Smooth muscle cell of the brain vasculature (primary cell): ENCODE data around the gene MAZ.
"Not testable (repeated sequence)": the region's sequence is repeated elsewhere in the genome, so short reads cannot be mapped to it uniquely, and the experiment has no call there.

Experiments
- DNase-seq: peaks from one replicate; pipeline ENCODE4 v3.0.0-alpha.2; 2012; ENCODE audit warnings: low read depth, low spot score

Gene MAZ

DNA sequence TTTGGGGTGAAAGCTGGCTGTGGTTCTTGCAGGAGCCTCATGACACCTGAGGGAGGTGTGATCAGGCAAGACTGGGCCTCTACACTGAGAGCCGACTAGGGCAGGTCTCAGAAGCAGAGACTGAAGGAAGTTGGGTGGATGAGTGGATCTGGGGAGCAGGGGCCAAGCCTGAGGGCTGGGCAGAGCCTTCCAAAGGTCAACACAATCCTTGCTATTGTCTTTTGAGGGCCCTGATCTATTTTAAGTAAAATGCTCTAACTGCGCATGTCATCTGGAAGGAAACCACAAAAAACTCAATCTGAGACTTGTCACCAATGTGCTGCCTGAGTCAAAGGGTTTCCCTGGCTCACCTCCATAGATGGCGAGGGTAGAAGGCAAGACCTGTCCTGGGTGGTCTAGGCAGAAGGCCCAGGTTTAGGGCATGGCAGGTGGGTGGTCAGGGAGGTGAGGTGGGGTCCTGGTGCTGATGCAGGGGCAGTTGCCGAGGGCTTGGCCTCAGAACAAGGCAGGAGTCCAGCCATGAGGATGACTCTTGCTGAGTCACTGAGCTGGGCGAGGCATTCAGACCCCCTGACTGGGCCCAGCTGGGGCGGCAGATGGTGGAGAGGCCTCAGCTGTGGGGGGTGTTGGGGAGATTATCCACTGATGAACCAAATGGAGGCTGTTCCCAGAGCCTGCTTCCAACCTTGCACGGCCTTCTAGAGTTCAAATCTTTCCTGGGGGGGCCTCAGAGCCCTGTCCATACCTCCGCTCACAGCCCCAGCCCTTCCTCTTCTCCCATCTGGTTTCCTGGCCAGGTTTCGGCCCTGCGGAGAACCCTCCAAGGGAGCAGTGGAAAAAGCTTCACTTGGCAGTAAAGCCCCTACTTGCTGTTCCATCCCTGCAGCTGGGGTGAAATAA is 19.1 kb downstream of the MAZ start:
- no peak for DNase-seq

DNA sequence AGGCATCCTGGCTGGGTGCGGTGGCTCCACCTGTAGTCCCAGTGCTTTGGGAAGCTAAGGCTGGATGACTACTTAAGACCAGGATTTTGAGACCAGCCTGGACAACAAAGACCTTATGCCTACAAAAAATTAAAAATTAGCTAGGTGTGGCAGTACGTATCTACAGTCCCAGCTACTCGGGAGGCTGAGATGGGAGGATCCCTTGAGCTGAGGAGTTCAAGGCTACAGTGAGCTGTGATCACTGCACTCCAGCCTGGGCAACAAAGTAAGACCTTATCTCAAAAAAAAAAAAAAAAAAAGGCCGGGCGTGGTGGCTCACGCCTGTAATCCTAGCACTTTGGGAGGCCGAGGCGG is 20.0 kb downstream of the MAZ start:
- DNase-seq = no peak

DNA sequence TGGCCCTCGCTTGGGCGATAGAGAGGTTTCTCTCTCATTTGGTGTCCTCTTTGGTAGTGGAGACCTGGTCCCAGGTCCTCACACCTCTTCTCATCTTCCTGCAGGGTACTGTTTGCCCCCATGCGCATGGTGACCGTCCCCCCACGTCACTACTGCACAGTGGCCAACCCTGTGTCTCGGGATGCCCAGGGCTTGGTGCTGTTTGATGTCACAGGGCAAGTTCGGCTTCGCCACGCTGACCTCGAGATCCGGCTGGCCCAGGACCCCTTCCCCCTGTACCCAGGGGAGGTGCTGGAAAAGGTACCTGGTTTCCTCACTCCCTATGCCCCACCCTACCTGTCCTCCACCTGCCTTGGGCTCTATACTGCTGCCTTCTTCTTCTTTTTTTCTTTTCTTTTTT is 24.4 kb downstream of the MAZ start:
- no peak for DNase-seq

DNA sequence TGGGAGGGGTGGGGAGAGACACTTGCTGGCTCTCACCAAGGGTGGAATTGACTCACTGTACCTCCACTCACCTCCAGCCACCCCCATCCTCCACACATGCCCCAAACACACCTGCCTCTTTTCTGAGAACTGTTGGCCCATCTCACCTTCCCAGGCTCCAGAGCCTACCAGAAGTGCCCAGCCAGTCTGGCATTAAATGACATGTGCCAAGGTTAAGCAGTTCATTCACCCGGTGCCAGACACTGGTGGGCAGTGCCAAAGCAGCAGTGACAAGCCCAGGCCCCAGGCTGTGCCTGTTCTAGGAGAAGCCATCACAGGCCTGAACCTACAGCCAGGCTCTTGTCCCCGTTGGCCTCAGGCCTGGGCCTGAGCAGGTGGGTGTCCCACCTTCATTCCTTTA is 25.2 kb downstream of the MAZ start:
- no peak for DNase-seq

DNA sequence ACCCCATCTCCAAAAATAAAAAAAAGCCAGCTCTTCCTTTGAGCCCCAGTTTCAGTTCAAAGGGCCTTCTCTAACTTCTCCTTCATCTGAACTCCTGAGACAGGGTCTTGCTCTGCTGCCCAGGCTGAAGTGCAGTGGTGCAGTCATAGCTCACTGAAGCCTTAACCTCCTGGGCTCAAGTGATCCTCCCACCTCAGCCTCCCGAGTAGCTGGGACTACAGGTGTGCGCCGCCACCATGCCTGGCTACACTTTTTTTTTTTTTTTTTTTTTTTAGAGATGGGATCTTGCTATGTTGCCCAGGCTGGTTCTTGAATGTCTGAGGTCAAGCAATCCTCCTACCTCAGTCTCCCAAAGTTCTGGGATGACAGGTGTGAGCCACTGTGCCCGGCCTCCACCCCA is 26.9 kb downstream of the MAZ start:
- not testable (repeated sequence) for DNase-seq

DNA sequence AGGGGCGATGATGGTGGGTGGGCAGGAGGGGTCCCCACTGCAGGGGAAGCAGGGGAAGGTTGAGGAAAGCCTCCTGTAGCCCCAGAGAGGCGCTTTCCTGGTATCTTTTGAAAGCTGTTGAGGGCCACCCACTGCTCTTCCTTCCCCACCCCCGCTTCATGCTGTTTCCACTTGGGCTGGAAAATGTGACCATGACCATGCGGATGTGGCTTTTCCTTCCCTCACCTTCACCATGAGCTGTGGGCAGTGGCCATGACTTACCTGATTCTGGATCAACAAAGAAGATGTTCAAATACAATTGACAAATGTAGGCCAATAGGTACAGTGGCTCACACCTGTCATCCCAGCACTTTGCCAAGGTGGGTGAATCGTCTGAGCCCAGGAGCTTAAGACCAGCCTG is 27.8 kb downstream of the MAZ start:
- no peak for DNase-seq

DNA sequence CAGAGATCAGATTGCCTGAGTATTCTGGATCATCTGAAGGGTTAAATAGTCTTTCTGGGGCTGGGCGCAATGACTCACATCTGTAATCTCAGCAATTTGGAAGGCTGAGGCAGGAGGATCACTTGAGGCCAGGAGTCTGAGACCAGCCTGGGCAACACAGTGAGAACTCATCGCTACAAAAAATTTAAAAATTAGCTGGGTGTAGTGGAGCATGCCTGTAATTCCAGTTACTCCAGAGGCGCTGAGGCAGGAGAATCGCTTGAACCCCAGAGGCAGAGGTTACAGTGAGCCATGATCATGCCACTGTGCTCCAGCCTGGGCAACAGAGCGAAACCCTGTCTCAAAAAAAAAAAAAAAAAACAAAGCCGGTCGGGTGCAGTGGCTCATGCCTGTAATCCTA is 29.6 kb downstream of the MAZ start:
- DNase-seq = no peak

DNA sequence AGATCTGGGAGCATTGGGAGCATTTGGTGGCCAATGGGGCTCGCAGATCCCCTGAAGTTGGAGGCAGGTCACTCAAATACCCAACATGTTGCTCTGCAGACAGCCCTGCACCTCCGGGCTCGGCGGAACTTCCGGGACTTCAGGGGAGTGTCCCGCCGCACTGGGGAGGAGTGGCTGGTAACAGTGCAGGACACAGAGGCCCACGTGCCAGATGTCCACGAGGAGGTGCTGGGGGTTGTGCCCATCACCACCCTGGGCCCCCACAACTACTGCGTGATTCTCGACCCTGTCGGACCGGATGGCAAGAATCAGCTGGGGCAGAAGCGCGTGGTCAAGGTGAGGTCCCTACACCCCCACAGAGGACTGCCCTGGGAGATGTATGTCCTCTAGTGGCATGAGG is 30.3 kb downstream of the MAZ start:
- no peak for DNase-seq

DNA sequence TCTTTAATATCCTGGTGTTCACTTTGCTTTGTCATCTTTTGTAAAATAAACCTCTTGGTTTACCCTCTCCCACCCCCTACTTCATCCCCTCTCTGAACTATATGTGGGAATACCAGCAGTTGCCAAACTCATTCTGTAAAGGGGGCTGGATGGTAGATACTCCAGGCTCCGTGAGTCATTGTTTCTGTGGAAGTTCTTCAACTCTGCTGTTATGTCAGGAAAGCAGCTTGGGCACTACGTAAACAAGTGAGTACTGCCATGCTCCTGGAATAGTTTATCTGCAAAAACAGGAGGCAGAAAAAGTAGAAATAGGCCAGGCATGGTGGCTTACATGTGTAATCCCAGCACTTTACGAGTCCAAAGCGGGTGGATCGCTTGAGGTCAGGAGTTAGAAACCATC is 31.5 kb downstream of the MAZ start:
- DNase-seq = no peak

DNA sequence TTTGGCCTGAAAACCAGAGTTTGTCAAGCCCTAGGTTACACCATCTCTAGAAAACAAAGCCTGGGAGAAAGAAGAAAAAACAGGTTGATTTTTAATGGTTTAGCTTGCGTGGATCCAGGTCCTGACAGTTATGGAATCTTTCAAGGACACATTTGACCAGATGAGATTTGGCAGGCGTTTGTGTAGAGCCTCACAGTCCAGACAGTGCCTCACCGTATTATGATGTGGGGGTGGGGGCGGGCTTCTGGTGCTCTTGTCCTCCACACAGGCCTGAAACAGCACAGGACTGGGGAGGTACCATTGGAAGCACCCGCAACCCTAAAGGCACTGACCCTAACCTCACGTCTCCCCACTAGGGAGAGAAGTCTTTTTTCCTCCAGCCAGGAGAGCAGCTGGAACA is 33.5 kb downstream of the MAZ start:
- DNase-seq = no peak

DNA sequence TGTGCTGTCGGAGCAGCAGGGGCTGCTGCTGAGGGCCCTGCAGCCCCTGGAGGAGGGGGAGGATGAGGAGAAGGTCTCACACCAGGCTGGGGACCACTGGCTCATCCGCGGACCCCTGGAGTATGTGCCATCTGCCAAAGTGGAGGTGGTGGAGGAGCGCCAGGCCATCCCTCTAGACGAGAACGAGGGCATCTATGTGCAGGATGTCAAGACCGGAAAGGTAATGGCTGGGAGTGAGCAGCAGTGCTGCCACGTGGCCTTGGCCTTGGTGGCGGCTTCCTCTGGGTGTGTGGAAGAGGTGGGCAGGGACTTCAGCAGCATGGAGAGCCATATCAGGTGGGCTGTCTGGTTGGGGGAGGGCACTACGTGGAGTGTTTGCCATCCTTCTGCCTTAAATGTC is 33.9 kb downstream of the MAZ start:
- no peak for DNase-seq

DNA sequence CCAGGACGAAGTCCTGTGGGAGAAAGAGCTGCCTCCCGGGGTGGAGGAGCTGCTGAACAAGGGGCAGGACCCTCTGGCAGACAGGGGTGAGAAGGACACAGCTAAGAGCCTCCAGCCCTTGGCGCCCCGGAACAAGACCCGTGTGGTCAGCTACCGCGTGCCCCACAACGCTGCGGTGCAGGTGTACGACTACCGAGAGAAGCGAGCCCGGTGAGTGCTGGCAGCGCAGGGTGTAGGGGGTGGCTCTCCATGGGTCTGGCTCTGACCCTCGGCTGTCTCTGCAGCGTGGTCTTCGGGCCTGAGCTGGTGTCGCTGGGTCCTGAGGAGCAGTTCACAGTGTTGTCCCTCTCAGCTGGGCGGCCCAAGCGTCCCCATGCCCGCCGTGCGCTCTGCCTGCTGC is 35.3 kb downstream of the MAZ start:
- DNase-seq = no peak

DNA sequence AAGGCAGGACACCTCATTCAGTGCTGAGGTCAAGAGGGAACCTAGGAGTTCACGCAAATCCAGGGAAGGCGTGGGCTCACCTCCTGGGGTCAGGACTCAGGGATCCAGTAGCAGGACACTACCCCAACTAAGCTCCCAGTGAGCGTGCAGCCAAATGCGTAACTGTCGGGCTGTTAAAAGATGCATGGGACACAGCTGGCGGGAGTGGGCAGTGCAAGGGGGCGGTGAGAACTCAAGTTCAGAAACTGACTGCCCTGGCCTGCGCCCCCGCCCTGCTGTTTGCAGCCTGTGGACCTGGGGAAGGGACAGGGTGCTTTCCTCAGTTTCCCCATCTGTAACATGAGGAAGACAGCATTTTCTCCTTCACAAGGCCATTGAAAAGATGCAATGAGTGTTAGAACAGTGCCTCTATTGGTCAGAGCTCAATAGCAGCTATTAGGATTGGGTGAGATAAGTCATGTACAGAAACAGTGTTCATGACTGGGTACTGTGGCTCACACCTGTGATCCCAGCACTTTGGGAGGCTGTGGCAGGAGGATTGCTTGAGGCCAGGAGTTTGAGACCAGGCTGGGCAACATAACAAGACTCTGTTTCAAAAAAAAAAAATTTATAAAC is 36.5 kb downstream of the MAZ start:
- no peak for DNase-seq

DNA sequence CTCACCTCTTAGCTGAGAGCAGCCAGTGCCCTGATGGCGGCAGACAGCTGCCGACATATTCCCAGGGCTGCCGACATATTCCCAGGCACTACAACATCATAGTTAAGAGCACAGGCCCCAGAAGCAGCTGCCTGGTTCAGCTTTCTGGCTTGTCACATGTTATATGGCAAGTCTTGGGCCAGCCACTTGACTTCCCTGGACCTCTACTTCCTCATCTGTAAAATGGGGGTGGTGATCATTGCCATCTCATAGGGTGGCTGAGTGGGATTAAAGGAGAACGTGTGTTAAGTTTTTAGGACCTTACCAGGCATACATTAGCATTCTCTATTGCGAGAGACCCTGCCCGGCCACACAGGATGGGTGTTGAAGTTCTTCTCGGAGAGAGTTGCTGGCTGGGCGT is 37.6 kb downstream of the MAZ start:
- DNase-seq = no peak

DNA sequence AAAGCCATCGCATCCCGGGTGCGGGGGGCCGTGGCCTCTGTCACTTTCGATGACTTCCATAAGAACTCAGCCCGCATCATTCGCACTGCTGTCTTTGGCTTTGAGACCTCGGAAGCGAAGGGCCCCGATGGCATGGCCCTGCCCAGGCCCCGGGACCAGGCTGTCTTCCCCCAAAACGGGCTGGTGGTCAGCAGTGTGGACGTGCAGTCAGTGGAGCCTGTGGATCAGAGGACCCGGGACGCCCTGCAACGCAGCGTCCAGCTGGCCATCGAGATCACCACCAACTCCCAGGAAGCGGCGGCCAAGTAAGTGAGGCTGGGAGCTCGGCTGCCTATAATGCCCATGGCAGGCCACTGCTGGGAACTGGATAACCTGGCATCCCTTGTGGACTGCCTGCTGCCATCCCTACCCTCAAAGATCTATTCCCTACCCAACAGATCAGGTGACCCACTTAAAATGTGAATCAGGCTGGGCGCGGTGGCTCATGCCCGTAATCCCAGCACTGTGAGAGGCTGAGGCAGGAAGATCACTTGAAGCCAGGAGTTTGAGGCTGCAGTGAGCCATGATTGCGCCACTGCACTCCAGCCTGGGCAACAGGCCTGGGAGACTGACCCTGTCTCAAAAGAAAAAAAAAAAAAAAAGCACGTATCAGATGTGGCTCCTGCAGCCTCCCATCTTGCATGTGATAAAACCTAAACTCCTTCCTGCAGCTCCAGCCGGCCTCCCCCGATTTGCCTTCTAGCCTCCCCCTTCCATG is 38.4 kb downstream of the MAZ start:
- DNase-seq = no peak

DNA sequence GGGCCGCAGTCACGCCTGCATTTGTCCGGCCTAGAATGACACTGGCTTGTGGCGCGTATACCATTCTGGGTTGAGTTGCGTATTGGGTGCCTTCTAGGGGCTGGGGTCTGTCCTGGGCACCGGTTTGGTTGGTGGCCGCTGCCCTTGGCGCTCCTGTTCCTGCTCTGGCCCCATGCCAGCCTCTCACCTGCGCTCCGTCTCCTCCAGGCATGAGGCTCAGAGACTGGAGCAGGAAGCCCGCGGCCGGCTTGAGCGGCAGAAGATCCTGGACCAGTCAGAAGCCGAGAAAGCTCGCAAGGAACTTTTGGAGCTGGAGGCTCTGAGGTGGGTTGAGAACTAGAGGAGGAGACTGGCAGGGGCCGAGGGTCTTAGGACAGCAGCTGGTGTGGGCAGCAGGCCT is 39.3 kb downstream of the MAZ start:
- DNase-seq = no peak

DNA sequence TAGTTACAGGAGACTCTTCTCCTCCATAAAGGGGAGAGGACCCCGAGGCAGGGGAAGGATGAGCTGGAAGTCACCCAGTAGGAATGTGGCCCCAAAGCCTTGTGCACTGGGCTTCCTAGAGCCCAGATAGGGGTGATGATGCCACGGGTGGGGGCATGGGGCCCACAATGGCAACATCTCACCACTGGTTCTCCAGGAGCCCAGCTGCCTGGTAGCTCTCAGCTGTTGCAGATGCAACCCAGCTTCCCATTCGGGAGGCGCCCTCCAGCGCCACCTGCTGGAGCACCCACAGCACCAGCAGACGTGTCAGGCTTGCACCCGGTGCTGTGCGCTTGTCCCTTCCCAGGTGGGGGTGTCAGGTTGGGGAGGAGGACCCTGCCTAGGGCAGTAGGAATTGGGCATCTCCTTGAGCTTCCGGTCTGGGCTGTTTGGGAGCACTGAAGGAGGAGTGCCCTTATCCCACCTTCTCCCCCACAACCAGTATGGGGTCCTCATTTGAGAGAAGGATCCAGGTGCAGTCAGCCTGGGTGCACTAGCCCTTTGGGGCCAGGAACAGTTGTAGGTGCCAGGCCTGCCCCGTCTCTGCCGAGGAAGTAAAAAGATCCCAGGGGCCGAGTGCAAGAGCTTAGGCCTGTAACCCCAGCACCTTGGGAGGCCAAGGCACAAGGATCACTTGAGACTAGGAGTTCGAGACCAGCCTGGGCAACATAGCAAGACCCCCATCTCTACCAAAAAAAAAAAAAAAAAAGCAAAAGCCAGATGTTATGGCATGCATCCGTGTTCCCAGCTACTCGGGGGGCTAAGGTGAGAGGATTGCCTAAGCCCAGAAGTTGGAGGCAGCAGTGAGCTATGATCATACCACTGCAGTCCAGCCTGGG is 42.3 kb downstream of the MAZ start:
- no peak for DNase-seq

DNA sequence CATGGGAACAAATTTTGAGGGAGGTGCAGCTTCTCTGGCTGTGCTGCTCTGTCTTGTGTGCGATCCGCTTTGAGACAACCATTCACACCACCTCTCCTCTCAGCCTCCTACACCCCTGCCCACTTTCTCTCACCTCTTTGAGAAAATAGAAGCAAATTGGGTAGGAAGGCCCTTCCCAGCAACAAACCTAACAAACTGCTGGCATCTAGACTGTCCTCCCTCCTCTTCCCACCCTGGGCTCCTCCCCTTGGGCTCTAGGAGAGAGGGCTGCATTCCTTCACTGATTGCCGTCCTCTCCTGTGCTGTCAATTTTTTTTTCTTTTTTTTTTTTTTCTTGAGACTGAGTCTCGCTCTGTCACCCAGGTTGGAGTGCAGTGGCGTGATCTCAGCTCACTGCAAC is 43.2 kb downstream of the MAZ start:
- no peak for DNase-seq

DNA sequence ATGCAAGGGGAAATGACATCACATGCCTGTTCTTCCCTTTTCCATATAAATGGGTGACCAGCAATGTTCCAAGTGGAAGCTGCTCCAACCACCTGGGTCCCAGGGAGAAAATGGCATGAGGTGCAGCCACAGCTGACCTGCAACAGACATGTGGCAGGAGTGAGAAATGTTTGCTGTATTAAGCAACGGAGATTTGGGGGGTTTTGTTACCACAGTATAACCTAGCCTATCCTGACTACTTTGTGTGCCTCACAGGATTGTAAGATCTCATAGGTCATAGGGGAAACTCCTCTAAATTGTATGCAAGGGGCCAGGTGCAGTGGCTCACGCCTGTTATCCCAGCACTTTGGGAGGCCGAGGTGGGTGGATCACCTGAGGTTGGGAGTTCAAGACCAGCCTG is 44.7 kb downstream of the MAZ start:
- DNase-seq = no peak

DNA sequence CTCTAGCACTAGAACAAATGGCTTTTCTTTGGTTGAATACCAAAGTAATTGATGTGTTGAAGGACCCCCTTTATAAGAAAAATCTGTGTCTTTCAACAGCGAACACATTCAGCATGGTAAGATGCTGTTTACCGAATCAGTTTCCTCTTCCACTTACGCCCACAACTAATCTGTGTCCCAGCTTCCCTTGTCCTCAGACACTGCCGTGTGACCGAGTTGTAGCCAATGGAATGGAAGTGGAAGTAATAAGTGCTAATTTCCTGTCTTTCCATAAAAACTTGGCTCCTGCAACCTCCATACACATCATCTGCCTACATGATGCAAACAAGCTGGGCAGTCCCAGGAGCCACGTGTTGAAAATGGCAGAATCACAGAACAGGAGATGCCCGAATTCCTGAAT is 46.3 kb downstream of the MAZ start:
- DNase-seq = no peak

DNA sequence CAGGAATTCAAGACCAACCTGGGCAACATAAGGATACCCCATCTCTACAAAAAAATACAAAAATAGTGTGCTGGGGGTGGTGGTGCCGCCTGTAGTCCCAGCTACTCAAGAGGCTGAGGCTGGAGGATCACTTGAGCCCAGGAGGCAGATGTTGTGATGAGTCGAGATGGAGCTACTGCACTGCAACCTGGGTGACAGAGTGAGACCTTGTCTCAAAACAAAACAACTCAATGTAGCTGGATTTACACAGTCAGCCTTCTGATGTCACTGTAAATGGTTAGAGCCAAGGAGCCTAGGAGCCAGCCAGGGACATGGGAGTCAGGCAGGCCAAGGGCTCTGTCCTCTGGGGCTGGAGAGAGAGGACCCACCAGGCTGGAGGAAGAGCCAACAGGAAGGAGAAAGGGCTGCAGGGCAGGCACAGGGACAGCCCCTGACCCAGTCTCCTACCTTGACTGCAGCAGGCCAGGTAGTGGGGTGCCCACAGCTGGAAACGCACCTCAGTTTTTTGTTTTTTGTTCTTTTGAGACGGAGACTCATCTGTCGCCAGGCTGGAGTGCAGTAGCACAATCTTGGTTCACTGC is 48.3 kb downstream of the MAZ start:
- DNase-seq = no peak
